Thyroid gland (tissue), 4 donors: ENCODE results near the gene FOSB.

Experiments
- CTCF ChIP-seq, 6 experiments: fragments of 200-600 bp in 3 of 6; fragments of 450-650 bp in 3 of 6; sonication (generic) in 3 of 6; IDR thresholded peaks; one replicate each; pipeline ENCODE4 v1.5.1; 2016 to 2019; ENCODE audit warnings: antibody characterized with exemption in 6 of 6, mild to moderate bottlenecking in 2 of 6, inconsistent platforms in 1 of 6, moderate library complexity in 1 of 6
- POLR2A ChIP-seq, 2 donors: fragments of 450-650 bp; IDR thresholded peaks; one replicate each; pipeline ENCODE4 v1.6.1; 2017; ENCODE audit warnings: antibody characterized with exemption in 2 of 2, mild to moderate bottlenecking in 2 of 2, moderate library complexity in 1 of 2

DNA sequence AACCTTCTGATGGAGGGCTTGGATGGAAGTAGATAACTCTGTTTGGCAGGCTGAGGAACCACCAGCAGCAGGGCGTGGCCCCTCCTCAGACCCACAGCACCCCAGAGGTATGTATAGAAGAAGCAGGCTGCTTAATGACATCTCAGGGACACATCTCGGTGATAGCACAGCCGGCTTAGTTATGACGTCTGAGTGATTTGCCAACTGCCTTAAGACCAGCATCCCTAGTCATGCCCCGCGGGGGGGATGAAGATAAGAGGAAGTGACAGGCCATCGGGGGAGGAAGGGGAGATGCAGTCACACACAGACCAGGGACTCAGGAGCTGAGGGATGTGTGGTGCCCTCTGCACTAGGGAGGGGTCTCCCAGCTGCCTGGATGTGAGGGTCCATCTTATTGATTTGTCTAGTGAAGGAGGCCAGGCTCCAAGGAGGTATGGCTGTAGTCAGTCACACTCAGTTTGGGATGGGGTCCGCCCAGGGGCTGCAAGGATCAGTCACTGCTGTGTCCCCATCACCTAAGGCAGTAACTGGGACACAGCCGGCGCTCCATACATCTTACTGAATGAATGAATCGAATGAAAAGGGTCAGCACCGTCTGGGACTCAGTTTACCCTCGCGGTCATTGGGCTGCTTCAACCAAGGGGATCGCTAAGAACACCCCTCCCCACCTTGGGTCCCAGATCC lies 24.9 kb upstream of the FOSB start:
- TF ChIP-seq CTCF (IDR thresholded peaks at IDR 0.05), result no peak
- TF ChIP-seq POLR2A (IDR thresholded peaks at IDR 0.05), result no peak
